ENCODE data around the gene C11orf68.
A peak's percentile ranks its signal among the peaks of the same experiment; 100 is the strongest.

C11orf68 gene

GRCh38 chr11:65917077-65917433, 1.8 kb downstream of the C11orf68 start:
- TF ChIP-seq SIN3A (IDR thresholded peaks at IDR 0.05; ENCODE audit: borderline replicate concordance, insufficient read depth, low read length), result no peak

GRCh38 chr11:65916391-65916790, 2.5 kb downstream of the C11orf68 start:
- no peak for TF ChIP-seq SIN3A (IDR thresholded peaks at IDR 0.05; ENCODE audit: borderline replicate concordance, insufficient read depth, low read length)
- no peak for TF ChIP-seq FOXP2 (optimal IDR thresholded peaks at IDR 0.05; ENCODE audit: borderline replicate concordance, extremely low read depth, extremely low read length, insufficient read depth)
- TF ChIP-seq REST (IDR thresholded peaks at IDR 0.05; ENCODE audit: insufficient read depth in 1 of 2, low read depth in 2 of 2, low read length in 2 of 2), result no peak
- TF ChIP-seq TAF1 (IDR thresholded peaks at IDR 0.05; ENCODE audit: borderline replicate concordance, insufficient read depth, low read length), result no peak
- TF ChIP-seq POLR2AphosphoS5 (IDR thresholded peaks at IDR 0.05; ENCODE audit: low read depth, low read length), result no peak; the same call in 1 of the 2 replicates

- TF ChIP-seq TAF1 (IDR thresholded peaks at IDR 0.05; ENCODE audit: borderline replicate concordance, insufficient read depth, low read length) (no peak), REST (IDR thresholded peaks at IDR 0.05; ENCODE audit: insufficient read depth in 1 of 2, low read depth in 2 of 2, low read length in 2 of 2) (no peak), SIN3A (IDR thresholded peaks at IDR 0.05; ENCODE audit: borderline replicate concordance, insufficient read depth, low read length) (no peak), FOXP2 (optimal IDR thresholded peaks at IDR 0.05; ENCODE audit: borderline replicate concordance, extremely low read depth, extremely low read length, insufficient read depth) (no peak), POLR2AphosphoS5 (IDR thresholded peaks at IDR 0.05; ENCODE audit: low read depth, low read length) (no peak)
Measured at GRCh38 chr11:65915821-65916251, 3.0 kb downstream of the C11orf68 start.

- TF ChIP-seq POLR2AphosphoS5 (IDR thresholded peaks at IDR 0.05; ENCODE audit: low read depth, low read length), result no peak
- no peak for TF ChIP-seq REST (IDR thresholded peaks at IDR 0.05; ENCODE audit: insufficient read depth in 1 of 2, low read depth in 2 of 2, low read length in 2 of 2)
- no peak for TF ChIP-seq FOXP2 (optimal IDR thresholded peaks at IDR 0.05; ENCODE audit: borderline replicate concordance, extremely low read depth, extremely low read length, insufficient read depth)
- TF ChIP-seq SIN3A (IDR thresholded peaks at IDR 0.05; ENCODE audit: borderline replicate concordance, insufficient read depth, low read length), result no peak
- peak; percentile 25; the same call in 1 of the 2 replicates for TF ChIP-seq TAF1 (IDR thresholded peaks at IDR 0.05; ENCODE audit: borderline replicate concordance, insufficient read depth, low read length)
Measured at GRCh38 chr11:65915101-65915820, 3.6 kb downstream of the C11orf68 start.

GRCh38 chr11:65912845-65913244, 6.0 kb downstream of the C11orf68 start:
- no peak for TF ChIP-seq FOXP2 (optimal IDR thresholded peaks at IDR 0.05; ENCODE audit: borderline replicate concordance, extremely low read depth, extremely low read length, insufficient read depth)
- TF ChIP-seq POLR2AphosphoS5 (IDR thresholded peaks at IDR 0.05; ENCODE audit: low read depth, low read length), result no peak
- TF ChIP-seq SIN3A (IDR thresholded peaks at IDR 0.05; ENCODE audit: borderline replicate concordance, insufficient read depth, low read length), result no peak
- no peak for TF ChIP-seq REST (IDR thresholded peaks at IDR 0.05; ENCODE audit: insufficient read depth in 1 of 2, low read depth in 2 of 2, low read length in 2 of 2)
- no peak for TF ChIP-seq TAF1 (IDR thresholded peaks at IDR 0.05; ENCODE audit: borderline replicate concordance, insufficient read depth, low read length)

All from PFSK-1 (cell line).